ENCODE measurements around the gene MAGOHB.
"Not testable (repeated sequence)": the region's sequence is repeated elsewhere in the genome, so short reads cannot be mapped to it uniquely, and the experiment has no call there.

MAGOHB gene

DNA sequence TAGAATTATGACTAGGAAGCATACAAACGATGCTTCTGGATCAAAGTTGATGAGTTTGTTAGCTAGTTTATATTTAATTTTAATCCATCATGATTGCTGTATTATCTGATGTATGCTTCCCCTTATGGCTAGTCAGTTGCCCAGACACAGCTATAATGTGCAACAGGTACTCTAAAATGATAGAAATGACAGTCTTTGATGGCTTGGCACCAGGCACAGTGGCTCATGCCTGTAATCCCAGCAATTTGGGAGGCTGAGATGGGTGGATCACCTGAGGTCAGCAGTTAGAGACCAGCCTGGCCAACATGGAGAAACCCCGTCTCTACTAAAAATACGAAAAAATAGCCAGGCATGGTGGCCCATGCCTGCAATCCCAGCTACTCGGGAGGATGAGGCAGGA, 2.2 kb downstream of the MAGOHB start:
- not testable (repeated sequence) for DNase-seq

DNA sequence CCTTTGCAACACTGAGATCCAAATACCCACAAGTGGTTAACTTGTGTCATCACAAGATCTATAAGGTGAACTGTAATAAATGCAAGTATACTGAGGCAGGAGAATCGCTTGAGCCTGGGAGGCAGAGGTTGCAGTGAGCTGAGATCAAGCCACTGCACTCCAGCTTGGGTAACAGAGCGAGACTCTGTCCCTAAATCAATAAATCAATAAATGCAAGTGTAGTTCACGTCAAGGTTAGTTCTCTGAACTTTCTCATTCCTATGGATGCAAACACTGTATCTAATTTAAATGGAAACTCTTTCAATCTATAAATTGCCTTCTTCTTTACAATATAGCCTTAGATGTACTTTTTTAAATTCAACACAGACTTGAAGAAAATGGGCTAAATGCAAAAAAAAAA, 3.2 kb downstream of the MAGOHB start:
- no peak for DNase-seq

DNA sequence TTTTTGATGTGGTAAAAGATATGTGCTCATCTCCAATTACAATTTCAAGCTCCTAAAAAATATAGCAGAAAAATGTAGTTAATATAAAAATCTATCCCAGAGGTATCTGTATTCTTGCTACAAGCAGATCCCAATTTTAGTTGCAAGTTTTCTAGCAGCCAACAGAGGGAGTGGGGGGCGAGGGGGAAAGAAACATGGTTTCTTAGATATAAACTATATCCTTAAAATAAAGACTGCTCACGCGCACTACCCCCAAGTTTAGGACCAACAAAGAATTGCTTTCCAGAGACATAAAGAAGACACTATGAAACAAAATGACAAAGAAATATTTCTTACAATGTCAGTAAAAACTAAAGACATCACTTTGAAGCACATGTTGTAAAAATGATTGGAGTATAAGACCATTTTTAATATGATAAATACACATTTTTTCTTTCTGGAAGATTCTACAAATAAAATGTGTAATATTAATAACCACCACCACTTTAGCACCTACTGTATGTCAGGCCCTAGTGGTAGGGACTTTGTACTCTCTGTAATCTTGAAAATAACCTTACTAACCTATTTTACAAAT, 5.4 kb downstream of the MAGOHB start:
- DNase-seq: peak; percentile 39

DNA sequence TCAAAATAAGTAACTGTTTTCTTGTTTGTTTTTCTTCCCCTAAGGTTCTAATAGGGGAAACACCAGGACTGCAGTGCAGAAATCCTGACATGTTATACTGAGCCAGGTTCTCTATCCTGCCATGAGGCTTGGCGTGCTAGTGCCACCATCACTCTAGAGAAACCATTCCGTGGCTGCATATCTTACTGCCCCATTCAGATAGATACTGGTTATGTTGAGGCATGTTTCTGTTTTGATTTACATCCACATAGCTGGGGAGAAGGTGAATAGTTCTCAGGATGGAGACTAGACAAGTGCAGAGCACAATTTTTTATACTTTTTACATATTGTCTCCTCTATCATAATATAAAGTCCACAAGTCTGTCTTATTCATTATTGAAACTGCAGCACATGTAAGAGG, 11.5 kb downstream of the MAGOHB start:
- no peak for DNase-seq

DNA sequence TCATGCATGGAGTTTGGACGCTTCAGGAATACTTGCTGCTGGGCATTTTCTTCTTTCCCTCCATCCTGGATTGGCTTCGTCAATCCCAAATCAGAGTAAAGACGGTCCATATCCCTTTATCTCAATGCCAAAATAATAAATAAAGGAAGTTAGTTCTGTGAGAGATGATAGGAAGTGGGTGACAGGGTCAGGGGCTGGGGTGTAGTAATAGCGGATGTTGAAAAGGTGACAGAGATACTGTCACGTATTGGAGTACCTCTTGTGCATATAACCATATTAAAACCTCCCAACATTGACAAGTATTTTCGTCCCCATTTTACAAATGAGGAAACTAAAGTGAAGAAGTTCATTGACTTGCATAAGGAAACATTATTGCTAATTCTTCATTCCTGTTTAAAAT, 12.4 kb downstream of the MAGOHB start:
- DNase-seq: no peak

DNA sequence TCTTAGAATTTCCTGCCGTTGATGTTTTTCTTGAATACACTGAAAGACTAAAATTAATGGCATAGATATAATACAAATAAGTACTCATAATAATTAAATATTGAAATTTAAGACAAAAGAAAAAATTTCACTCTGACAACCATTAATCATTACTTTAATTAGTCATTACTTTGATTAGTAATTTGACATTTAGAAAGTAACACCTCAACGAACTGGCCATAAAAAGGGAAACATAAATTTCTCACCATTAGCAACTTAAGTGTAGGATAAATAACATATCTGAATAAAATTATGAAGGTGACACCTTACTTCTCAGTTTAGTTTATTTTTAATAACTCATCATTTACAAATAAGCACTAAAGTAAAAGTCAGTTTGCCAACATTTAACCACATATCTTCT, 17.5 kb downstream of the MAGOHB start:
- no peak for DNase-seq

DNA sequence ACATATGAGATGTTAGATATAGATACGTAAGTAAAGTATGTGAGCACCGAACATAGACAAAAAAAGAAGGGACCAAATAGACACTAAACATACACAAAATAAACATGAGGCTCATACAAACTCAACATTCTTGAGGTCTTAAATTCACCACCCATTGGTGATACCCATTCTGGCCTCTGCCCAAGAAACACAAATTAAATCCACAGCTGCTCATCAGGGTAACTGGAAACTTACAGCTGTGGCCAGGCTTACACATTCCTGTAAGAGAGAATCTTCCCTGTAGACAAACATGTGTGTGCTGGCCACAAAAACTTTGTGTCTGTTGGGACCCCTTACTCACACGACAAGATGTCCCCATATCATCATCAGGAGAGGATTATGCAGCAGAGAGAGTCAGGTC, 22.4 kb downstream of the MAGOHB start:
- DNase-seq: no peak

DNA sequence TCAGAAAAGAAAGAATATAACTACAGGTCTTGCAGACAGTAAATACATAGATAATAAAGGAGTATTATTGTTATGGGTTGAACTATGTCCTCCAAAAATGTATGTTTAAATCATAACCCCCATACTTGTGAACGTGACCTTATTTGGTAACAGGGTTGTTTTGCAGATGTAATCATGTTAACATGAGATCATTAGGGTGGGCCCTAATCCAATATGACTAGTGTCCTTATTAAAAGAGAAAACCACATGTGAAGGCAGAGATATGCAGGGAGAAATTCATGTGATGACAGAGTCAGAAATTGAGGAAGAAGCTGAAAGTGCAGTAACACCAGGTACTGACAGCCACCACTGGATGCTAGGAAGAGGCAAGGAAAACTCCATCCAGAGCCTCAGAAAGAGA, 29.0 kb downstream of the MAGOHB start:
- DNase-seq: no peak

DNA sequence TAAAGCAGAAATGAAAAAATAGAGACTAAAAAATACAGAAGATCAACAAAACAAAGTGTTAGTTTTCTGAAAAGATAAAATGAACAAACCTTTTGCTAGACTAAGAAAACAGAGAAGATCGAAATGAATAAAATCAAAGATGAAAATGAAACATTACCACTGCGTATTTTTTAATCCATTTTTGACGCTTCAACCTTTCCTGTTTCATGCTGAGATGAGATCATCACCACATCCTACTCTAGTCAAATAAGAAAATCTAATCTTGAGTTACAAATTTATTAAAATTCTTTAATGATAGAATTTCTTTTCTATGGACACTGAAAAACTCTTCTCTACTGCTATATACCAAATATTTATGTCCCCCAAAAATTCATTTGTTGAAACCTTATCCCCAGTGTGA, 30.7 kb downstream of the MAGOHB start:
- no peak for DNase-seq

DNA sequence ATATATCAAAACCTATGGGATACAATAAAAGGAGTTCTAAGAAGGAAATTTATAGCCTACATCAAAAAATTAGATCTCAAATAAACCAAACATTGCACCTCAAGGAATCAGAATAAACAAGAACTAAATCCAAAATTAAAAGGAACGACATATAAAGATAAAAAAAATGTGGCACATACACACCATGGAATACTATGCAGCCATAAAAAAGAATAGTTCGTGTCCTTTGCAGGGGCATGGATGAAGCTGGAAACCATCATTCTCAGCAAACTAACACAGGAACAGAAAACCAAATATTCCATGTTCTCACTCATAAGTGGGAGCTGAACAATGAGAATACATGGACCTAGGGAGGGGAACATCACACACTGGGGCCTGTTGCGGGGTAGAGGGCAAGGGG, 31.3 kb downstream of the MAGOHB start:
- DNase-seq: not testable (repeated sequence)

DNA sequence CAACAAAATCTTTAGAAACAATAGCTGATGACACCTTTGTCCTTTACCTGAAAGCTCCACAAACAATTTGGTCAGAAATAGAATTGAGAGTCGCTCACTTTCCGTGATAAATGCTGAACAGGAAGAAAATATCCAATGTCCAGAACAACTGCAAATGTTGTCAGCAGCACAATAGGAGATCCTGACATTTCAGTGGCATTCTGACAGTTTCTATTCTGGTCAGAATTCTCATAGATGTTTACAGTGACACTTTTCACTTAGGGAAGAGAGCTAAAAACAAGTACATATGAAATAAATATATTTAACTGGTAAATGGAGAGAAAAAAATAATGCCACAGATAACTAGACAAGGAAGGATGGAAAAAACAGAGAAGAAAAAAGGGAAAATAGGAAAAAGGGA, 39.1 kb downstream of the MAGOHB start:
- no peak for DNase-seq

DNA sequence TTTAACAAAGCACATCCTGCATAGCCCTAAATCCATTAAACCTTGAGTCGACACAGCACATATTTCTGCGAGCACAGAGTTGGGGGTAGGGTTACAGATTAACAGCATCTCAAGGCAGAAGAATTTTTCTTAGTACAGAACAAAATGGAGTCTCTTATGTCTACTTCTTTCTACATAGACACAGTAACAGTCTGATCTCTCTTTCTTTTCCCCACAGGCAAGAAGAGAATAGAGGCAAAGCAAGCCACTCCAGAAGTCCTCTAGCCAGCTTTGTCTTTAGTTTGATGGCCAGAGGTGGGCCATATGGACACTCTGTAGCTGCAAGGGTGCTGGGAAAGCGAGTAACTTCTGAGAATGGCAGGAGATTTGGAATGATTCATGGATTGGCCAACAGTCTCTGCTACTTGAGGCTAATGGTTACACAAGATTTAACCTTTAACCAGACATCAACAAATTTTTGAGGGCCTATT, 41.4 kb downstream of the MAGOHB start:
- DNase-seq: not testable (repeated sequence)

DNA sequence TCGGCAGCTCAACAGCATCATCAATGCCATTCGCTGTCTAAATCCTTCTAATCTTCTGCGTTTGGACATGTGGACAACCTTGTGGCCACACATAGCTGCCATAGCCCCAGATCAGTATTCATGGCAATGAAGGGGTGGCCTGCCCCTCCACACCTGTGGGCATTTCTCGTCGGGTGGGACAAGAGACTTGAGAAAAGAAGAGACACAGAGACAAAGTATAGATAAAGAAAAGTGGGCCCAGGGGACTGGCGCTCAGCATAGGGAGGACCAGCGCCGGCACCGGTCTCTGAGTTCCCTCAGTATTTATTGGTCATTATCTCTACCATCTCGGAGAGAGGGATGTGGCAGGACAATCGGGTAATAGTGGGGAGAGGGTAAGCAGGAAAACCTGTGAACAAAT, 42.3 kb downstream of the MAGOHB start:
- DNase-seq: no peak

DNA sequence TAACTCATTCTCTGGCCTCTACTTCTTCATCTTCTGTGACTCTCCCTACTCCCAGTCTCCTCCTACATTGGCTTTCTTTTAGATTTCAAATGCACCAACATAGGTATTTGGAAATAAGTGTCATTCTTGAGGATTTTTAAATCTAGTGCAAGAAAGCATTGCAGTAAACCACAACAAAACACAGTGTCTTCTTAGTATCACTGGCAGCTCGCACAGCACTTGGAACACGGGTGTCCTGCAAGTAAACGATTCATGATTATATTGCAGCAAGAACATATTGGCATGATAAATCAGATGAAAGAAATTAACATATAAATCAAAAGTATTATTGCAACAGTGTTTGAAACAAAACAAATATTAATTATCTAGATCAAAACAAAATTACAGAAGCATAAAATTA, 45.6 kb downstream of the MAGOHB start:
- no peak for DNase-seq

DNA sequence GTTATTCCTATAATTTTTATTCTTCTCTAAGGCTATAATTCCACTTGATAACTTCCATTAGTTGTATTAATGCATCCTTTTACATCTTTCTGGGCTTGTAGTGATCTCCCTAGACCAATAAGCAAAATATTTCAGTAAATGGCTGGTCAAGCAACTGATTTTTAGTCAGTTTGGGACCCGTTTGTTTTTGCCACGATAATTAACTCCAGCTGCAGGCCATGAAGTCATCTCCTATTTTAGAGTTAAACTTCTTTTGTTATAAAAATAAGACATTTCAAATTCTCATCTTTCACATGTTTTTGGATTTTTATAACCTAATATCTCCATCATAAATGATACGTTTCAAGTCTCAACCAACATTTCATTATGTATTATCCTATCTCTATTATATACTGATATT, 49.4 kb downstream of the MAGOHB start:
- DNase-seq: no peak

DNA sequence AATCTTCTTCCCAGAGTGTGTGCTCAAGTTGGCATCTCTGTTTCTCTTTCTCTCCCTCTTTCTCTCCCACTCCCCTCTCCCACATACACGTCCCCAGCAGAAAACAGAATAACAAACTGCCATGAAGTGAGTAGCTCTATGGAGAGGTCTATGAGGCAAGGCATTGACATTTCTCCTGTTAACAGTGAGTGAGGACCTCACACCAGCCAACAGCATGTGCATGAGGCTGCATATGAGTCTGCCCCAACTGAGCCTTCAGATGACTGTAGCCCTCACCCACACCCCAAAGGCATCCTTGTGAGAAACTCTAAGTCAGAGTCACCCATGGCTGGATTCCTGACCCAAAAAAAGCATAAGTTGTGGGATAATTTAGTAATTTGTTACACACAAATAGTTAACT, 50.4 kb downstream of the MAGOHB start:
- no peak for DNase-seq

DNA sequence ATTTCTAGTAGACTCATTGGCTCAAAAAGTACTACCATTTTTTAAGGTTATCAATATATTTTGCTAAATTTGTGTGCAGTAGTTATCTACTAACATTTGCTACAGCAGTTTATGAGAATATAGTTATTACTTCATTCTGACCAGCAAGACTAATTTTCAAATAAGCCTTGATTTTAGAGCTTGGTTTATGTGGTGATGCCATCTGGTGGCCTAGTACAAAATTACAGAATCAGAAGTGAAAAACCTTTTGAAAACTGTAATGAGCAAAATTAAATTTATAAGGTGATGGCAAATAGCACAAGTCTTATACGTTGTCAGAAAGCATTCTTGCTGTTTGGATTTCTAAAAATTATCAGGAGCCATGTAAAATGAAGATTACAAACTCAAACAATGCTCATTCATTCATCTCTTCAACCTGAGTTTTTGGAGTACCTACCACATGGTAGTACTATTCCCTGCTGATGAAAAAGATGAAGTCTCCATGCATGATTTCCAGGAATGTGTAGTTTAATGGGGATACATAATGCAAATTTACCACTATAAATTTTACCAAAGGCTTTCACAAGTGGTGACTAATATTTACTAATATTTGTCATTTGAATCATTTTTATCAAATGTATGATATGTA, 51.0 kb downstream of the MAGOHB start:
- peak; percentile 65 for DNase-seq

DNA sequence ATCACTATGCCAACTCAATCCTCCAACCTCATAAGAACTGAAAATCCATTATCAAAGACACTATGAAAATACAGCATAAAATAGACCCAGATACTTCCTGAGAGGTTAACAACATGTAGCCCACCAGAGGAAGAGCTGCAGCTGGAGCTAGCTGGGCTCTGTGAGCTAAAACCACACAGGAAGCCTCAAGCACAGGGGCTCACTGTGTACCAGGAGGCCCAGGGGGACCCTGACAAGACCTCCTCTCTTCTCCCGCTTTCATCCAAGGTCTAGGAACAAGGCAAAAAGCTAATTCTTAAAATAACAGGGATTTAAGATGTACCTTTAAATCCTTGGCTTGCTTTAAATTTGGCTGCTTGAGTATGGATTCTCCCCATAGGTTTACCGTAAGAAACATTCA, 54.2 kb downstream of the MAGOHB start:
- DNase-seq: no peak

DNA sequence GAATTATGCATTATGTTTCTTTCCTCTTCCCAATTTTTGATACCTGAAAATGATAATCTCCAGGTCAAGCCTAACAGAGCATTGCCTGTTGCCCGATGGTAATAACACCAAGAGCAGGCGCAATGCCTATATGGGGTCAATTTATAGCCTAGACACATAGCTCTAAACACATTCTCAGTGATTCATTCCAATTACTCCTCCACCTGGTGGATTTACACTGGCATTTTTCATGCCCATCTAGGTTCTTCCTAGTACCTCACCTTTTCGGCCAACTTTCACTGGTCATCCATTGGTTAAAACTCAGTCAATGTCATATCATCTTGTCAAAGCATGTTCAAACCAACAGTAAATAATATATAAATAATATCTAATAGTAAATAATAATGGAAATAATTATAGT, 54.6 kb downstream of the MAGOHB start:
- peak; percentile 13 for DNase-seq

DNA sequence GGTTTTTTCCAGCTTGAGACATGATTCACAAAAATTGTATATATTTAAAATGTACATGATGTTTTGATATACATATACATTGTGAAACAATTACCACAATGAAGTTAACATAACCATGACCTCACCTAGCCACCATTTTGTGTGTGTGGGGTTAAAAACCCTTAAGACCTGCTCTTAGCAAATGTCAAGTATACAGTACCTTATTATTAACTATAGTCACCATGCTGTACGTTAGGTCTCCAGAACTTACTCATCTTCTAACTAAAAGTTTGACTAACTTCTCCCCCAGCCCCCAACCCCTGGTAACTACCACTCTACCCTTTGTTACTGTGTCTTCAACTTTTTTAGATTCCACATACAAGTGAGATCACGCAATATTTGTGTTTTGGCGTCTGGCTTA, 55.1 kb downstream of the MAGOHB start:
- no peak for DNase-seq

DNA sequence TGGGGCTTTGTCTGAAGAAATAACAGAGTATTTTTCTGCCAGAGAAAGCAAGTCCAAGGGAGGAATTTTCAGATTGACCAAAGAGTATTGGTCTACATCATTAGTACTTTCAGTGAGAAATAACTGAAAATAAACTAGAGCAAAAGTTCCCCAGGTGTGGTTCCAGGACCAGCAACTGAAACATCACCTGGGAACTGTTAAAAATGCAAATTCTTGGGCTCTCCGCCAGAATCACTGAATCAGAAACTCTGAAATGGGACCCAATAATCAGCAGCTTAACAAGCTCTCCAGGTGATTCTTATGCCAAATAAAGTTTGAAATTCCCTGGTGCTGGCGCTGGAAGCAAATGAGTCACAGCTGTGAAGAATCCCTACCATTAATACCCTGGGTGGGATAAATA, 55.6 kb downstream of the MAGOHB start:
- DNase-seq: no peak

DNA sequence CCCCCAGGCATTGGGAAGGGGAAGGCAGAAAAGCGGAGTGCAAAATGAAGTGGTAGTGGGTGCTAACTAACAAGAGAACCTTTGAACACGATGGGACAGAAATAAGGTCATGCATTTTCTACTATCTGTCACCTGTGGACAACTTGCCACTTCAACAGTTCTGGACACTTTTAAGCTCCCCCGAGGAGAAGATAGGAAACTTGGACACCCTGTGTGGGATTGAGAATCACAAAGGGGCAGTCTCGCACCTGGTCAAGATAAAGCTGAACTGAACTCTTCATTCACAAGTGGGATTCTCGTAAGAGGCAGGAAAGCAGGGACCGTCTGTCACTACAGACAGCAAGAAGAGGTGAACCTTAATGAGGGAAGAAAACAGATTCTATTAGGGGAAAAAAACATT, 56.1 kb downstream of the MAGOHB start:
- no peak for DNase-seq

DNA sequence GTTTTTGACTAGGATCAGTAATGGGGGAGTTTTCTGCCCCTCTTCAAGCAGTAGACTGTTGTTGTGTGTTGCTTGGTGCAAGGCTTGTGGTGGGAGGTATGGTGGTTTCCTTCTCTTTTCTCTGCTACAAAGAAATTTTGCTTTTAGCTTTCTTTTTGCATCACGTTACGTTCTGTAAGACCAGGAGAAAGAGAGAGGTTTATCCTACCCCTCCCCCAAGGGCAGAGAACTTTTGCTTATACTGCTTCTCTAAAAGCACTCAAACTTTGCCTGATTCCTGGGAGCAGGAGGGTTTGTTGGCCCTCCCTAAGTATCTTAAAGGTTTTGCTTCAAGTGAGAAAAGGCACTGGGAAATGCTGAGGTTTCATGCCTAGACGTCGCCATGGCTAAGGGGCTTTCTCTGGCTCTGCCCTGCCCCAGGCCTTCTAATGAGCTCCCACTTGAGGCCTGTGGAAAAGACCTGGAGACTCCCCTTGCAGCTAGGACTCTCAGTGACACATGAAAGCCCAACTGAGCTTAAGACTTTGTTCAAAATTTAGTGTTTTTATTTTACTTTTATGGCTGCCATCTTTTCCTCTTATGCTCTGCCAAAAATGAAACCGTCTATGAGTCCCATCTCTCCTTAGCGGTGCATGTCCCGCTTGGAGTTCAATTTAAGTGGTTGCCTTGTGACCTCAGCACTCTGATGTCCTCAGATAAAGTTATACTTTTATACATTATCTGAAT, 58.5 kb downstream of the MAGOHB start:
- DNase-seq: no peak

DNA sequence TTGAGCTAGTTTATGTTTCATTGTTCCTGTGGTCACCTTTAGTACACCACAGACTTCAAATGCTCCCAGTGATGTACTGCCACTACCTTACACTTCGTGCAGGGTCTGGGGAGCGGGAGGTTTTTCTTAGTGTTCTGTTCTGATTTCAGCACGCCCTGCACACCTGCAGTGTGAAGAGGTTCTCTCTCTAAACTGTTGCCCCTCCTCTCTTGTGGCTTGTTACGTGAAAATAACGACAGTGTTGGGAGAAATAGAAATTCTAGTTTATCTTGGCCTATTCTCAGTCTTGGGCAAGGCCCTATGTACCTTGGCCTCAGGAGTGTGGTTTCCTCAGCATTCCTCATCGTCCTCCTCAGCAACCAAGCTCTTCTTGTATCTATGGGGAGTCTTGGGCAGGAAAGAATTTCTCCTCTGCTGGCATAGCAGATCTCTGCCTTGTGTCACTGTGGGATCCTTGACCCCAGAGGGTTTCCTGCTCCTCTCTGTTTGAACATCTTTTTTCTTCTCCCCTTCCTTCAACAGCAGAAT, 59.1 kb downstream of the MAGOHB start:
- DNase-seq: no peak

Measured in NCI-H146 (cell line).